ENCODE results near the gene METTL2A.
A peak's percentile ranks its signal among the peaks of the same experiment; 100 is the strongest.
"Not testable (repeated sequence)": the region's sequence is repeated elsewhere in the genome, so short reads cannot be mapped to it uniquely, and the experiment has no call there.

The METTL2A gene

GRCh38 chr17:62473030-62473982, 49.6 kb downstream of the METTL2A start:
- not testable (repeated sequence) for DNase-seq (ENCODE audit: low read depth)

GRCh38 chr17:62477111-62477510, 53.4 kb downstream of the METTL2A start:
- DNase-seq (ENCODE audit: low read depth) = not testable (repeated sequence)

GRCh38 chr17:62477718-62478408, 54.2 kb downstream of the METTL2A start:
- DNase-seq (ENCODE audit: low read depth) = peak; percentile 21

- peak; percentile 64 for DNase-seq (ENCODE audit: low read depth)
Observed at GRCh38 chr17:62478424-62478879, 54.8 kb downstream of the METTL2A start, which contains the start of gene TLK2. Gene TLK2, plus strand, starts transcription at chr17:62478825. Its CDS starts 2,301 bp downstream, at chr17:62481126.

- peak; percentile 23 for DNase-seq (ENCODE audit: low read depth)
Observed at GRCh38 chr17:62478880-62479638, 55.4 kb downstream of the METTL2A start.

- not testable (repeated sequence) for DNase-seq (ENCODE audit: low read depth)
Observed at GRCh38 chr17:62479639-62480258, 56.1 kb downstream of the METTL2A start.

GRCh38 chr17:62482553-62482952, 58.9 kb downstream of the METTL2A start:
- DNase-seq (ENCODE audit: low read depth) = not testable (repeated sequence)

- DNase-seq (ENCODE audit: low read depth) = not testable (repeated sequence)
Observed at GRCh38 chr17:62490990-62491389, 67.3 kb downstream of the METTL2A start.

GRCh38 chr17:62493049-62493655, 69.5 kb downstream of the METTL2A start:
- not testable (repeated sequence) for DNase-seq (ENCODE audit: low read depth)

- not testable (repeated sequence) for DNase-seq (ENCODE audit: low read depth)
Observed at GRCh38 chr17:62494073-62494472, 70.4 kb downstream of the METTL2A start.

GRCh38 chr17:62496344-62496743, 72.6 kb downstream of the METTL2A start:
- DNase-seq (ENCODE audit: low read depth) = not testable (repeated sequence)

- not testable (repeated sequence) for DNase-seq (ENCODE audit: low read depth)
Observed at GRCh38 chr17:62498796-62499195, 75.1 kb downstream of the METTL2A start.
